ENCODE measurements around the gene CDH23. TPM values are rescaled to one million over a fixed set of nuclear protein-coding genes. Genes with fewer than 3 reads are reported as not detected.

CDH23 gene
- total and polyA plus RNA-seq, 2 of the 8 experiments (the other 6 are each of a cell fraction or from before 2014, with no cell fraction given) = 1.9 to 4.9 TPM

DNA sequence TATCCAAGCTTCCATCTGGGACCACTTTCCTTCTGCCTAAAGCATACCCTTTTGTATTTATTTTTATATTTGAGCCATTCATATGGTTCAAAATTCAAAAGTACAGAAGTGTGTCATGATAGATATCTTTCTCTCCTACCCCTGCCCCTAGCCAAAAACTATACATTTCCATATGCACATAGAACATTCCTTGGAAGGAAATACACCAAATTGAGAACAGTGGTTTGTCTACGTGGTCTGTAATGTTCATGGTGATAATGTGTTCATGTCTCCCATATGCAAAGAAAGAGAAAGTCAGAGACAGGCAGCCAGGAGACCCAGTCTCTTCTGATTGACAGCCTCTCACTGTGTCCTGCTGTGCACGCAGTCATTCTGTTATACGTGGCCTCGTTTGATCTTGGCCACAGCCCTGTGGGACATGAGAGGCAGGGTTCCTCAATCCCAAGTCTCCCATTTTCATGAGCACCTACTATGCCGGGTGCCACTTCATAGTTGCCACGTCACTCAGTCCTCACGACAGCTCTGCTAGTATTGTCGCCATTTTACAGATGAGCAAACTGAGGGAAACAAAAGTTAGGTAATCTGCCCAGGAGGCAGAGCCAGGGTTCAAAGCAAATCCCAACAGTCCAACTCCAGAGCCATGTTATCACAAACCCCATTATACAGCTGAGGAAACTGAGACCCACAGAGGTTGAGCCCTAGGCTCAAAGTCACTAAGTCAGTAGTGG, 8.0 kb upstream of the CDH23 start:
- Histone ChIP-seq H4K91ac (replicated peaks; ENCODE audit: insufficient read length, low read length) (no peak overlapping the region), H3K36me3 (ENCODE audit: control insufficient read depth in 2 of 4, insufficient read depth in 4 of 4, low read length in 3 of 4) (no peaks in the 10 kb centered on the region), H3K23me2 (ENCODE audit: low read depth, low read length) (no peaks in the 10 kb centered on the region), H3K56ac (replicated peaks; ENCODE audit: insufficient read length, low read depth, low read length) (no peak overlapping the region), H3K4me2 (ENCODE audit: insufficient read depth in 1 of 2, low read depth in 2 of 2, low read length in 2 of 2) (no peak overlapping the region), H3K4me1 (replicated peaks in 1 of 4; ENCODE audit: control insufficient read depth in 3 of 4, insufficient read depth in 4 of 4, low read length in 3 of 4) (peaks cover 0 to 3% (median 0%) of the 10 kb centered on the region in 4 experiments; a peak in 1 of 7 replicates), H4K8ac (ENCODE audit: extremely low read depth, insufficient read depth, low read length) (no peak overlapping the region), H4K20me1 (replicated peaks in 1 of 2; ENCODE audit: control insufficient read depth in 1 of 2, insufficient read depth in 2 of 2, low read length in 2 of 2) (no peaks in the 10 kb centered on the region), H3K79me1 (ENCODE audit: low read depth, low read length) (no peaks in the 10 kb centered on the region), H3K27ac (ENCODE audit: low read depth, low read length) (no peak overlapping the region), H2AK5ac (ENCODE audit: low read depth, low read length) (no peak overlapping the region), H3K4me3 (ENCODE audit: extremely low read depth in 1 of 4, insufficient read depth in 2 of 4, low read depth in 3 of 4, low read length in 4 of 4) (no peak overlapping the region), H2BK20ac (ENCODE audit: low read length) (no peak overlapping the region), H3K14ac (ENCODE audit: insufficient read length) (no peak overlapping the region), H3K23ac (ENCODE audit: insufficient read length) (no peak overlapping the region), H2BK120ac (replicated peaks; ENCODE audit: low read depth, low read length) (no peak overlapping the region), H2BK5ac (ENCODE audit: low read depth, low read length) (no peak overlapping the region), H2AFZ (ENCODE audit: low read length) (no peak overlapping the region), H3K9ac (replicated peaks in 1 of 4; ENCODE audit: extremely low read depth in 1 of 4, low read depth in 3 of 4, low read length in 3 of 4) (no peak overlapping the region), H2BK15ac (ENCODE audit: low read length) (no peak overlapping the region), H4K5ac (ENCODE audit: insufficient read length, low read depth, low read length) (no peak overlapping the region), H3K18ac (ENCODE audit: extremely low read depth, low read length) (no peak overlapping the region), H3K79me2 (ENCODE audit: control insufficient read depth in 1 of 2, insufficient read depth in 2 of 2, low read length in 2 of 2) (no peaks in the 10 kb centered on the region), H3K27me3 (replicated peaks in 1 of 4; ENCODE audit: control insufficient read depth in 3 of 4, extremely low read depth in 1 of 4, insufficient read depth in 3 of 4, low read length in 3 of 4) (peaks cover 0 to 4% (median 3%) of the 10 kb centered on the region in 4 experiments; a peak in 4 of 7 replicates), H3K9me3 (ENCODE audit: insufficient read depth in 2 of 2, low read depth in 1 of 2, low read length in 1 of 2) (no peaks in the 10 kb centered on the region), H2BK12ac (ENCODE audit: low read depth, low read length) (no peak overlapping the region), H3K4ac (replicated peaks; ENCODE audit: insufficient read length, low read depth, low read length) (no peak overlapping the region)
- 80% methylated on average over 8 of the region's 8 CpGs; no CpG with 5 or more reads in 1 of the 2 experiments for WGBS, 2 experiments (ENCODE audit: extremely low coverage in 1 of 2, insufficient coverage in 1 of 2, insufficient read length in 1 of 2, insufficient replicate concordance in 2 of 2, low coverage in 1 of 2, low lambda C conversion rate in 2 of 2, missing lambda C conversion rate in 1 of 2)
- no peak for FAIRE-seq
- CTCF ChIA-PET (ENCODE audit: partially characterized antibody) = interaction anchor here (0.7 to 28.0 kb wide), 19 partner anchors 8 to 537 kb away, joined by 3 to 401 read pairs (median 4); partner anchors contain the start of gene SLC29A3
- POLR2A ChIA-PET (ENCODE audit: partially characterized antibody) = no interaction called here
- no peak for DNase-seq (ENCODE audit: low read depth in 1 of 2, low spot score in 2 of 2)
- peak; percentile 46; the same call in 1 of the 2 replicates for TF ChIP-seq KDM1A (IDR thresholded peaks at IDR 0.05; ENCODE audit: borderline replicate concordance, low read length)
- no peak for TF ChIP-seq POLR2A (IDR thresholded peaks at IDR 0.05; ENCODE audit: control extremely low read depth in 1 of 2, low read depth in 2 of 2, low read length in 2 of 2)
